GM12892 (cell line): ENCODE data around the gene SERPINB10. TPM values are rescaled to one million over a fixed set of nuclear protein-coding genes. Genes with fewer than 3 reads are reported as not detected.

Experiments
- DNase-seq: peaks from one replicate; pipeline ENCODE4 v3.0.0; 2011; ENCODE audit not compliant: insufficient read length
- FAIRE-seq: peaks from 2 replicates; lab custom pipeline; 2011; peaks lifted over from hg19 to GRCh38; lab: Jason Lieb, UNC
- POLR2A ChIP-seq: IDR thresholded peaks from 2 replicates; pipeline ENCODE4 v1.6.1; 2011; ENCODE audit warnings: low read depth, low read length, control low read depth
- POLR2AphosphoS5 ChIP-seq: IDR thresholded peaks from 2 replicates; pipeline ENCODE4 v1.6.1; 2011; ENCODE audit warnings: low read depth, low read length, control low read depth
- TAF1 ChIP-seq: IDR thresholded peaks from 2 replicates; pipeline ENCODE4 v1.6.1; 2011; ENCODE audit warnings: low read depth, mild to moderate bottlenecking, control low read depth, low read length, borderline replicate concordance
- polyA plus RNA-seq: library from polyadenylated mRNA; unstranded; fragments of >200 nt; gene quantifications from one replicate; pipeline ENCODE4 v1.2.1, GENCODE V29; 2012; ENCODE audit warnings: missing spikeins, inconsistent platforms; ENCODE audit not compliant: missing spikeins

The SERPINB10 gene
- polyA plus RNA-seq = 14.2 TPM

- TF ChIP-seq TAF1 = no peak
- TF ChIP-seq POLR2AphosphoS5 = no peak
- no peak for TF ChIP-seq POLR2A
- DNase-seq = no peak
- FAIRE-seq = no peak
Observed at GRCh38 chr18:63907664-63908063, at the start of gene SERPINB10. Gene SERPINB10, plus strand, starts transcription at chr18:63907958. Its CDS starts 7,553 bp downstream, at chr18:63915511.

- DNase-seq (no peak), FAIRE-seq (no peak)
- TF ChIP-seq POLR2AphosphoS5 (no peak), POLR2A (no peak), TAF1 (no peak)
Observed at GRCh38 chr18:63858456-63858855, 49.3 kb upstream of the SERPINB10 start.

- no peak for FAIRE-seq
- DNase-seq = no peak
- no peak for TF ChIP-seq POLR2A
- TF ChIP-seq POLR2AphosphoS5 = no peak
Observed at GRCh38 chr18:63859781-63860475, 47.8 kb upstream of the SERPINB10 start.

DNA sequence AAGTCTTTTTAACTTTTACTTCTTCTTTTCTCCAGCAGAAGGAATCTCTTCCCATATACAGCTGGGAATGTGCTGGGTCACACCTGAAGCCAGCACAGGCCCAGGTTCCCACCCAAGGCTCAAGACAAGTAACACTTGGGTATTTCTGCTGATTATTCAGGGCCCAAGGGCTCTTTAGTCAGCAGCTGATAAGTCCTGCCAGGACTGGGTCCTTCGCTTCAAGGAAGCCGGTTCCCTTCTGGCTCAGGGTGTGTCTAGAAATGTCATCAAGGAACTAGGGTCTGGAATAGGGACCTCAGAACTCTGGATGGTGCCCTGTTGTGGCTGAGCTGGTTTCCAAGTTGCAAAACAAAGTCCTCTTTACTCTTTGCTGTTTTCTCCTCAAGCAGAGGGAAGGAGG is 47.2 kb upstream of the SERPINB10 start:
- DNase-seq (no peak), FAIRE-seq (no peak)
- TF ChIP-seq POLR2A (no peak), POLR2AphosphoS5 (no peak), TAF1 (no peak)

GRCh38 chr18:63867368-63868125 is 40.2 kb upstream of the SERPINB10 start:
- DNase-seq (no peak), FAIRE-seq (no peak)
- no peak for TF ChIP-seq POLR2A
- TF ChIP-seq POLR2AphosphoS5 = no peak
- no peak for TF ChIP-seq TAF1

GRCh38 chr18:63868546-63868945 is 39.2 kb upstream of the SERPINB10 start:
- FAIRE-seq (no peak), DNase-seq (no peak)
- TF ChIP-seq POLR2AphosphoS5 (no peak), POLR2A (no peak), TAF1 (no peak)

DNA sequence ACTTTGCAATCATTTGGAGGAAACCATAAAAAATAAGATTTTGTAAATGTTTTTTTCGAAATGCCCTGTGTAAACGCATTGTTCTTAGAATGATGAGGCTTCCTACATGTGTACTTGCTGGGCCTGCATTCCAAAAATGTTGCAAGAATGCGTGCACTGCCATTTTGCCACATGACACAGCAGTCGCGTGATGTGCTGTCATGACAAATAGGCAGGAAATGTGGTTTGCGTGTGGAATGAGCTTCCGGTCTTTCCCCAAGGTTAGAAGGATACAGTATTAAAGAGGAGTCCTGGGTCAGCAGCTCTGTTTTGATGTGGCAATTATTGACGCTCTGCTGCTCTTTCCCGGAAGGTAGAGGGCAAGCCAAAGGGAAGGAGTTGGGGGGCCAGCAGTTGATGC is 38.4 kb upstream of the SERPINB10 start:
- FAIRE-seq (no peak), DNase-seq (no peak)
- TF ChIP-seq POLR2A (no peak), POLR2AphosphoS5 (no peak), TAF1 (no peak)

GRCh38 chr18:63869851-63870250 is 37.9 kb upstream of the SERPINB10 start:
- TF ChIP-seq POLR2AphosphoS5 = no peak
- no peak for TF ChIP-seq POLR2A
- no peak for TF ChIP-seq TAF1
- DNase-seq = no peak
- FAIRE-seq = no peak

DNA sequence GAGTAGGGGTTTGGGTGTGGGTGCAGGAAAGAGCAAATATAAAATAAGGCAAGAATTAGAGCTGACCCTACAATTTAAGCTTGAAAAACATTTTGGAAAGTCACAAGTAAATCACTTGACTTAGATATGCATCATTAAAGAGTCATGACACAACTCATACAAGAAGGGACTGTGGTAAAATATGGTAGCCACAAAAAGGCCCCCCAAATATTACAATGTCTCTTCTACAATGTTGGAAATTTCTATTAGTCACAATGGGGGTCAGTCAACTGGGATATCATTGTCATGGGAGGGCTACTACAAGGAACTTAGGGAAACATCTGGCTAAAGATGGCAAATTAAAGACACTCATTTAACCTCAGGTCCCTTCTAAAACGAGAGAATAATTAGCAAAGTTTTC is 35.9 kb upstream of the SERPINB10 start:
- DNase-seq = no peak
- TF ChIP-seq TAF1 = no peak
- no peak for TF ChIP-seq POLR2A
- TF ChIP-seq POLR2AphosphoS5 = no peak
- no peak for FAIRE-seq

GRCh38 chr18:63872586-63872985 is 35.2 kb upstream of the SERPINB10 start:
- FAIRE-seq (no peak), DNase-seq (no peak)
- TF ChIP-seq POLR2AphosphoS5 (no peak), TAF1 (no peak), POLR2A (no peak)

DNA sequence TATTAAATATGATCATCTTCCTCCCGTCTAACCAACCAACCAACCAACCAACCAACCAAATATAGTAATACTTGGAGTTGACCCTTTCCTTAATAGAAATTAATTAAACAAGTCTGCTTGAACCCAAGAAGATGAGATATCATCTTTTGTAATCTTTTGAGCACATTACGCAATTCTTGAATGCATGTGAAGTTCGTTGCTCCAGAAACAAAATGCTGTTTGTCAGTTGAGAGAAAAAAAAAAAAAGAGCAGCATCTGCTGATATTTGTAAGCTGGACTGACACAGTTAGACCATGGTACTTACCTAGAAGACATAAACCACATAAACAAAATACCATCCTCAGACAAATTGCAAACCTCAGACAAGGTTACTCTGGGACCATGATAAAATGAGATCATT is 29.4 kb upstream of the SERPINB10 start:
- FAIRE-seq = no peak

More for the DNA sequence above, 29.4 kb upstream of the SERPINB10 start:
- no peak for DNase-seq
- TF ChIP-seq POLR2AphosphoS5 (no peak), TAF1 (no peak), POLR2A (no peak)
